Gastroesophageal sphincter (tissue), 3 donors: ENCODE results near the gene FAM124A.
A peak's percentile ranks its signal among the peaks of the same experiment; 100 is the strongest.

ENCODE experiments used
- POLR2A ChIP-seq, 2 donors: fragments of 450-650 bp; IDR thresholded peaks; one replicate each; pipeline ENCODE4 v1.6.1; 2017; ENCODE audit warnings: antibody characterized with exemption in 2 of 2, mild to moderate bottlenecking in 2 of 2, moderate library complexity in 1 of 2
- POLR2AphosphoS5 ChIP-seq: sonication (generic); formaldehyde crosslinking; IDR thresholded peaks from one replicate; pipeline ENCODE4 v1.6.1; 2017; ENCODE audit warnings: antibody characterized with exemption
- TF ChIP-seq, protein P1 (sequence below), 4 experiments: fragments of 200-600 bp in 2 of 4; fragments of 450-650 bp in 2 of 4; sonication (generic) in 1 of 4; IDR thresholded peaks; one replicate each; pipeline ENCODE4 v1.5.1; 2017 to 2019; ENCODE audit warnings: antibody characterized with exemption in 4 of 4, mild to moderate bottlenecking in 2 of 4, moderate library complexity in 2 of 4

DNA sequence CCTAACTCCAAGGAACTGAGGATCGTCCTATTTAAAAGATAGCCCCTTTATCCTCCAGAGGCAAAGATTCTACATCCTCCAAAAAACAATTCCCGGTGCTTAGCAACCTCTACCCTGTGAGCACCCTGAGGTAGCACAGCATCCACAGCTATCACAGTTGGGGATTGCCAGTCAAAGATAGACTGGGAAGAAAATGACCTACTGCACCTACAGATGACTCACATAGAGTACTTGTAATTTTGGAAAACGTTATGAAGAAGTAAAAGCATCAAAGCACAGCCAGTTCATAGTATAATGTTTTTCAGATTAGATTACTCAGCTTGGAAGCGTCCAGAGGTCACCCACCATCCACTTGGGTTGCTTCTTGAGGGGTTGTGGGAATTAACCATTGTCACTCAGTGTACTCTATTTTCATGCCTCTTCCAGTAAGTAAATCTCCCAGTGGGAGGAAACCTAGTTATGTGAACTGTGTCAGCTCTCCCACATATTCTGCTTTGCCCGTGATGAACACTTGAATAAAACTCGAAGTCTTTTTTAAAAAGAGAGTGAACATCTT is 8.9 kb upstream of the FAM124A start:
- TF ChIP-seq, protein P1, sequence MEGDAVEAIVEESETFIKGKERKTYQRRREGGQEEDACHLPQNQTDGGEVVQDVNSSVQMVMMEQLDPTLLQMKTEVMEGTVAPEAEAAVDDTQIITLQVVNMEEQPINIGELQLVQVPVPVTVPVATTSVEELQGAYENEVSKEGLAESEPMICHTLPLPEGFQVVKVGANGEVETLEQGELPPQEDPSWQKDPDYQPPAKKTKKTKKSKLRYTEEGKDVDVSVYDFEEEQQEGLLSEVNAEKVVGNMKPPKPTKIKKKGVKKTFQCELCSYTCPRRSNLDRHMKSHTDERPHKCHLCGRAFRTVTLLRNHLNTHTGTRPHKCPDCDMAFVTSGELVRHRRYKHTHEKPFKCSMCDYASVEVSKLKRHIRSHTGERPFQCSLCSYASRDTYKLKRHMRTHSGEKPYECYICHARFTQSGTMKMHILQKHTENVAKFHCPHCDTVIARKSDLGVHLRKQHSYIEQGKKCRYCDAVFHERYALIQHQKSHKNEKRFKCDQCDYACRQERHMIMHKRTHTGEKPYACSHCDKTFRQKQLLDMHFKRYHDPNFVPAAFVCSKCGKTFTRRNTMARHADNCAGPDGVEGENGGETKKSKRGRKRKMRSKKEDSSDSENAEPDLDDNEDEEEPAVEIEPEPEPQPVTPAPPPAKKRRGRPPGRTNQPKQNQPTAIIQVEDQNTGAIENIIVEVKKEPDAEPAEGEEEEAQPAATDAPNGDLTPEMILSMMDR (IDR thresholded peaks at IDR 0.05), result no peak
- TF ChIP-seq POLR2A (IDR thresholded peaks at IDR 0.05) (no peak), POLR2AphosphoS5 (peak; percentile 22)
